ENCODE results near the gene DKK3. TPM values are rescaled to one million over a fixed set of nuclear protein-coding genes. Genes with fewer than 3 reads are reported as not detected.

The DKK3 gene
- total RNA-seq, 4 donors from 2014 or later: 4.1 to 31.7 (median 7.2) TPM

DNA sequence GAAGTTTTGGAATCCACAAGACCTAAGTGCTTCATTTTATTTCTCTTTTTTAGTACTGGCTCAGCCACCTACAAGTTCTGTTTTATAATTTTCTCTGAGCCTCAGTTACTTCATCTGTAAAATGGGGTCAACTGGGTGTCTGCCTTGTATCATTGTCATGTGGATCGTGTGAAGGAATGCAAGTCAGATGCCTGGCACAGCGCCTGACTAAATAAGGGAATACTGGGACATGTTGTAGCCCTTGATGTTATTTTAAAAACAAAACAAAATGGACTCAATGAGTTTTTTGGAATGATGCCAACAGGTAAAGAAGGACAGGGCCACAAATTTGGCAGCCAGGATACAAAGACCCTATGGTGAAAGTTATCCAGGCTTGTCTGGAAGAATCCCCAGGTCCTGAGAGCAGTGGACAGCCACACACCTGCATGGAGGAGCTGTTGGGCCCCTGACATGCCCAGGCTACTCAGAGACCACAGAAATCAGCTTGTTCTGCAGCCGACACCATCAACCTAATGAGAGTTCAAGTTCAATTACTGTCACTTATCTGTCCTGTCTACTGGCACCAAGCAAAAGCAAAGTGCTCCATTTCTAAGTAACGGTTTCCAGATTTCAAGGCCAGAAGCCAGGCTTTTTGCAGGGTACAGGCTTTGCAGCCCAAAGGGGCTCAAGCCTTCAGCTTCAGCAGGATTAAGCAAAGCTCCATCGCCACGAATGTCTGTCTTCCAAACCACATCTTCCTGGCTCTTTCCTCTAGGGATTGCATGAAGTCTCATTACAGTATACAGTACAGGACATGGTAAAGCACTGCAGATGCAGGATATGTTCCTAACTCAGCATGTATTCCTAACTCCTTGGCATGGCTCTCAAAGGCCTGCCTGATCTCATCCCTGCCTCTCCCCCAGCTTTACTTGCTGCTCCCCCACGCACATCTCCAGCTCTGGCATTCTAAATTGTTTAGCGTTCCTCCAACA, 18.4 kb downstream of the DKK3 start:
- Histone ChIP-seq H3K27ac (no peak overlapping the region), H3K9me3 (no peaks in the 10 kb centered on the region), H3K4me1 (peaks cover 0 to 9% of the 10 kb centered on the region in 2 donors), H3K4me3 (no peak overlapping the region), H3K27me3 (no peaks in the 10 kb centered on the region), H3K36me3 (no peaks in the 10 kb centered on the region)
- no peak for ATAC-seq
- intact Hi-C loops (cut with DNase I; ENCODE audit: low total_unique reads): no loop called here
- in situ Hi-C loops (cut with MboI; ENCODE audit: low sequenced_read_pairs in 4 of 4): no loop called here
- DNase-seq: no peak
- no peak for TF ChIP-seq POLR2A (IDR thresholded peaks at IDR 0.05)
- TF ChIP-seq, protein P1, sequence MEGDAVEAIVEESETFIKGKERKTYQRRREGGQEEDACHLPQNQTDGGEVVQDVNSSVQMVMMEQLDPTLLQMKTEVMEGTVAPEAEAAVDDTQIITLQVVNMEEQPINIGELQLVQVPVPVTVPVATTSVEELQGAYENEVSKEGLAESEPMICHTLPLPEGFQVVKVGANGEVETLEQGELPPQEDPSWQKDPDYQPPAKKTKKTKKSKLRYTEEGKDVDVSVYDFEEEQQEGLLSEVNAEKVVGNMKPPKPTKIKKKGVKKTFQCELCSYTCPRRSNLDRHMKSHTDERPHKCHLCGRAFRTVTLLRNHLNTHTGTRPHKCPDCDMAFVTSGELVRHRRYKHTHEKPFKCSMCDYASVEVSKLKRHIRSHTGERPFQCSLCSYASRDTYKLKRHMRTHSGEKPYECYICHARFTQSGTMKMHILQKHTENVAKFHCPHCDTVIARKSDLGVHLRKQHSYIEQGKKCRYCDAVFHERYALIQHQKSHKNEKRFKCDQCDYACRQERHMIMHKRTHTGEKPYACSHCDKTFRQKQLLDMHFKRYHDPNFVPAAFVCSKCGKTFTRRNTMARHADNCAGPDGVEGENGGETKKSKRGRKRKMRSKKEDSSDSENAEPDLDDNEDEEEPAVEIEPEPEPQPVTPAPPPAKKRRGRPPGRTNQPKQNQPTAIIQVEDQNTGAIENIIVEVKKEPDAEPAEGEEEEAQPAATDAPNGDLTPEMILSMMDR (IDR thresholded peaks at IDR 0.05 in 4 of 5, conservative IDR thresholded peaks at IDR 0.05 in 1 of 5): no peak

DNA sequence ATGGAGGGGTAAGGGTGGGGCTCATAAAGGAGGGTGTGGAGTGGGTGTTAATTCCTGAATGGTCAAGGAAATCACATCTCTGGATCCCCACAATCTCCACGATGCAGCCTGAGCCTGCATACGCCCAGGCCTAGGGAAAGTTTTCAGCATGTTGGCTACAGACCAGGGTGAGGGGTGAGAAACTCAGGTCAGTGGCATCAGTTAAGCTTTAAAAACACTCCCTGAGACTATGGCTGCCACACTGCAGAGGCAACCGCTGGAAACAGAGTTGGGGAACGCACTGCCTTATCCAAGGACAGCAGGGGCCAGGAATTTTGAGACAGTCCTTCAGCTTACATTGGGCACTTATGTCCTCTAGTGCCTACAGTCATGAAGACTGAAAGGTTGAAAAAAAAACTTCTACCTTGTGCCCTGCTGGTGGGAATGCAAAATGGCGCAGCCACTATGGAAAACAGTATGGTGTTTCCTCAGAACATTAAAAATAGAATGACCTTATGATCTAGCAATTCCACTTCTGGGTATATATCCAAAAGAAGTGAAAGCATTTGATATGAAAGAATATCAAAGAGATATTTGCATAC, 19.7 kb downstream of the DKK3 start:
- Histone ChIP-seq H3K4me1 (peaks cover 0 to 5% of the 10 kb centered on the region in 2 donors), H3K27me3 (no peaks in the 10 kb centered on the region), H3K27ac (no peak overlapping the region), H3K9me3 (no peaks in the 10 kb centered on the region), H3K4me3 (no peak overlapping the region), H3K36me3 (no peaks in the 10 kb centered on the region)
- DNase-seq (no peak), ATAC-seq (no peak)
- TF ChIP-seq POLR2A (IDR thresholded peaks at IDR 0.05): no peak
- TF ChIP-seq, protein P1 (IDR thresholded peaks at IDR 0.05 in 4 of 5, conservative IDR thresholded peaks at IDR 0.05 in 1 of 5): no peak
- in situ Hi-C loops (cut with MboI; ENCODE audit: low sequenced_read_pairs in 4 of 4): no loop called here
- intact Hi-C loops (cut with DNase I; ENCODE audit: low total_unique reads): no loop called here

DNA sequence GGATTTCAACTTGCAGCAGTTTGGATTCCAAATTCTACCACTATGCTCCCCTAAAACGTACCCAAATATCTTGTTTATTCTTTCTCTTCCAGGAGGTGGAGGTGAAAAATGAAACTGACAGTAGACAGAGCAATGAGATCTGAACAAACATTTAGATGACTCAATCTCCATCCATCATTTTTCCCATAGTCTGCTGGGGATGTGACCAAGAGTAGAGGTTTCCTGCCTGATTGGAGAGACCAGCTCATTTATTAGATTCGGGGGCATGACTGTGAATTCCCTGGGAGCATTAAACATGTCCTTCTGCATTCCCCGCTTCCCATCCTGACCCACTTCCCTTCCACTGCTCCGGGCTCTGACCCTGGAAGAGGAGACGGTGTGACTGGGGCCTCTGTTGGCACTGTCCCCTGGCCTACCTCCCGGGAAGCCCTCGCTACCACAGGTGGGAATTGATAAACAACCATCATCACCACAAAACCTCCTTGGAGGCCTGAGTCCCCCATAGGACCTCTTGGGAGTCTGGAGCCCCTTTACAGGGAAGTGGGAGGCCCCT, 20.3 kb downstream of the DKK3 start:
- in situ Hi-C loops (cut with MboI; ENCODE audit: low sequenced_read_pairs in 4 of 4) (no loop called here), intact Hi-C loops (cut with DNase I; ENCODE audit: low total_unique reads) (no loop called here)
- ATAC-seq (no peak), DNase-seq (no peak)
- Histone ChIP-seq H3K9me3 (no peaks in the 10 kb centered on the region), H3K27me3 (no peaks in the 10 kb centered on the region), H3K27ac (no peak overlapping the region), H3K4me3 (no peak overlapping the region), H3K4me1 (no peaks in the 10 kb centered on the region), H3K36me3 (no peaks in the 10 kb centered on the region)
- TF ChIP-seq POLR2A (IDR thresholded peaks at IDR 0.05): no peak
- TF ChIP-seq, protein P1 (IDR thresholded peaks at IDR 0.05 in 4 of 5, conservative IDR thresholded peaks at IDR 0.05 in 1 of 5): no peak

DNA sequence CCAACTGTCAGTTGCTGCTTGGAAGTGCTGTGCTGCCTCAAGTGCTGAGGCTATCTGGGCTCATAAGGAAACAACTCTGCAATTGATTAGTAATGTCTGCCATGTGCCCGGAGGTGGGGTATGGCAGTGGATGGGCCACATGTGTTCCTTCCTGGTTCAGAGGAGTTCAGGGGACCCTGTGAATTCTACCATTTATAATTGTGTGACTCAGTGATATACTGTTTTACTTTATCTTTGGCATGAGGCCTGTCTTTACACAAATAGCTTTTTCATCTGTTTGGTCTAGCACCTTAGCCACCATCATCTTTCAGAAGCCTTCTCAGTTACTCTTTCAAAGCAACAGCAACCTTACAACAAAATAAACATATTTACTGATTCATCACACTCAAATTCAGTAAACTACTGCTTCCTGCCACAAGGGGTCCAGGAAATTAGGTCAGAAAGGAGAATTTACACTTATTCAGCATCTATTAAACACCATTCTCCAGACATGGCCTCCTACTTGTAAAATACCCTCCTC, 20.9 kb downstream of the DKK3 start:
- in situ Hi-C loops (cut with MboI; ENCODE audit: low sequenced_read_pairs in 4 of 4): no loop called here
- TF ChIP-seq, protein P1 (IDR thresholded peaks at IDR 0.05 in 4 of 5, conservative IDR thresholded peaks at IDR 0.05 in 1 of 5): no peak
- TF ChIP-seq POLR2A (IDR thresholded peaks at IDR 0.05): no peak

More for the DNA sequence above, 20.9 kb downstream of the DKK3 start:
- Histone ChIP-seq H3K4me1 (no peaks in the 10 kb centered on the region), H3K27ac (no peak overlapping the region), H3K36me3 (no peaks in the 10 kb centered on the region), H3K9me3 (no peaks in the 10 kb centered on the region), H3K27me3 (no peaks in the 10 kb centered on the region), H3K4me3 (no peak overlapping the region)
- intact Hi-C loops (cut with DNase I; ENCODE audit: low total_unique reads): no loop called here
- DNase-seq (no peak), ATAC-seq (no peak)
